ENCODE results near the gene RNF180.
A peak's percentile ranks its signal among the peaks of the same experiment; 100 is the strongest.

Gene RNF180

GRCh38 chr5:64165500-64166200 is at the start of gene RNF180:
Gene RNF180, plus strand, starts transcription at chr5:64165843. Its CDS starts 34,965 bp downstream, at chr5:64200808.
- DNase-seq (ENCODE audit: low read depth) = no peak

GRCh38 chr5:64125521-64125920 is 40.1 kb upstream of the RNF180 start:
- no peak for DNase-seq (ENCODE audit: low read depth)

GRCh38 chr5:64126202-64126741 is 39.4 kb upstream of the RNF180 start:
- DNase-seq (ENCODE audit: low read depth) = no peak

GRCh38 chr5:64140018-64140417 is 25.6 kb upstream of the RNF180 start:
- no peak for DNase-seq (ENCODE audit: low read depth)

DNA sequence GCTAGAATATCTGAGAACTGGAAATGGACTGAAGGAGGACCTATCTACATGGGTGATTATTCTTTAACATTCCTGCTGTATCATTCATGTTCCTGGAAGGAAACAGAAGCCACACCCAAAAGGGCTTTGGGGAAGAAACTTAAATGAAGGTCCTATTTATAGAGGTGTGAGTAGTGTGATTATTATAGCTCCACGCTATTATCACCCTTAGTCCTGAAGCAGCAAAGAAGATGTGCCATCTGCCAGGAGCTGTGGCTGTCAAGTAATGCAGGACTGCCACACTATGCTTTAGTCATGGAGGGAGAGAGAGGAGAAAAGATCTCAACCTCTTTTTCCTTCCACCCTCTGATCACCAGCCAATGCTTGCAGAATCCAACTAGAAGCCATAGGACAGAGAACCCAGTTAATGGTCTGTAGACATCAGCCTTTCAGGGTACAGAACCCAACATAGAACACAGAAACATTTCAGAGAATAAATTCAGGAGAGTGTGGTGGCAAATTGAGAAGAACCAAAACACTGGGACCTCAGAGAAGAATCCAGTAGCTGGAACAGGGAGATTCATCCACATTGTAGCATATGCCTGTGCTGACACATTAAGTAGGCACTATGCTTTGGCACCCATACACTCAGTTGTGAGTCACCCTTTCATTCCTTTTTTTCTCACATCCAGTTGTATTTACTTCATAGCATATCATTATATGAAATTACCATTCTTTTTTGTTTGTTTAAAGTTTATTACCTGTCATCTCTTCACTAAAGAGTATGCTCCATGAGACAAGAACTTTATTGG is 21.0 kb upstream of the RNF180 start:
- peak; percentile 61 for DNase-seq (ENCODE audit: low read depth)

DNA sequence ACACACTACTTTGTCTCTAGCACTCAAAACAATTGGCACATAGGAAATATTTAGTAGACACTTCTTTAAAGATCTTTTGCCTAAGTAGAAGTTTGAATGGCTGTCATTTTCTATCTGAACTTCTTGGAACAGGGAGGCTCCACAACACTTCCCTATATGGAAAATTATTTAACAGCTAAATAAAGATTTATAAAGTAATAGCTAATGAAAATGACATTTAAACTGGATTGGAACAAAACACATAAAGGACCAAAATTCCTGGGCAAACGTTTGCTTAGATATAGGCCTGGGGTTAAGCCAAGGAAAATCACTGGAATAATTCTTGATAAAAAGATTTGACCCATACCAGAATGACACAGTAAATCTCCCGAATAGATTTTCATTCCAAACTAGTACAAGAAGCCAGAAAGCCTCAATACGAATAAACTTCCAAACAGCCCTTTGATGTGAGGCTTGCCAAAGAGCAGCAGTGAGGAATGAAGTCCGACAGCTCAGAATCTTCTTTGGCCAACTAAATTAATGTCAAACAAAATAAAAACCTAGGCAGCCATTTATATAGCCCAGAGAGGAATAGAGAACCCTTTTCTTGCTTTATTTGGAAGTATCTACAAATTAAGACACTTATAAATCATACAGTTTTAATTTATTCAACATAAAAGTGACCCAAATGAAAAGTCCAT is 20.3 kb upstream of the RNF180 start:
- no peak for DNase-seq (ENCODE audit: low read depth)

GRCh38 chr5:64147379-64147778 is 18.3 kb upstream of the RNF180 start:
- no peak for DNase-seq (ENCODE audit: low read depth)

- no peak for DNase-seq (ENCODE audit: low read depth)
Observed at GRCh38 chr5:64147849-64148441, 17.7 kb upstream of the RNF180 start.

DNA sequence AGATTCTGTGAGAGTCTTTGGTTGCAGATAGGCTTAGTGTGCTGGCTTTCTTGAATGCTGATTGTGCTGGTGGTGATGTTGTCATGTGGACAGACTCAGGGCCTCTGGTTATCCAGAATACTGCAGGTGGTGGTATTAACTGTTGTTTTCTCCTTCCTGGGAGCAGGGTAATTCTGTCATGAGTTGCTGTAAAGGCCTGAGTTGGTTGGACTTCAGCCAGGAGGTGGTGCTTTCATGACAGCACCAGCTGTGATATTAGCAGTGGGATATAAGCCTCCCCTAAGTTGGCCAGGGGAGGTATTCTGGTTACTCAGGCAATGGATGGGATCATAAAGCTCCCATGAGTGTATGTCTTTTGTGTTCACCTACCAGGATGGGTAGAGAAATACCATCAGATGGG is 16.4 kb upstream of the RNF180 start:
- no peak for DNase-seq (ENCODE audit: low read depth)

GRCh38 chr5:64149857-64150521 is 15.7 kb upstream of the RNF180 start:
- DNase-seq (ENCODE audit: low read depth) = no peak

DNA sequence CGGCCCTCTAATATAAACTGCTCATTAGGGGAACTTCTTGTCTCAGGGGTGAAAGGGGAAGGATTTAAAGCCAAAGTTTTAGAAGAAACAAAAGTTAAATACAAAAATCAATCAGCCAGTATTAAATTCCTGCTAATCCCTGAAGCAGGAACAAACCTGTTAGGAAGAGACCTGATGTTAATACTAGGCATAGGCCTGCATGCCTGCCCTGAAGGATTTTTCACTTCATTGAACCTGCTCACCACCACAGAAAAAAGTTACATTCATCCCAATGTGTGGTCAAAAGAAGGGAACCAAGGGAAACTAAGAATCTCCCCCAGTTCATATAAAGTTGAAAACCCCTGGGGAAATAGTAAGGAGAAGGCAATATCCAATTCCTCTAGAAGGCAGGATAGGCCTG is 9.4 kb upstream of the RNF180 start:
- no peak for DNase-seq (ENCODE audit: low read depth)

DNA sequence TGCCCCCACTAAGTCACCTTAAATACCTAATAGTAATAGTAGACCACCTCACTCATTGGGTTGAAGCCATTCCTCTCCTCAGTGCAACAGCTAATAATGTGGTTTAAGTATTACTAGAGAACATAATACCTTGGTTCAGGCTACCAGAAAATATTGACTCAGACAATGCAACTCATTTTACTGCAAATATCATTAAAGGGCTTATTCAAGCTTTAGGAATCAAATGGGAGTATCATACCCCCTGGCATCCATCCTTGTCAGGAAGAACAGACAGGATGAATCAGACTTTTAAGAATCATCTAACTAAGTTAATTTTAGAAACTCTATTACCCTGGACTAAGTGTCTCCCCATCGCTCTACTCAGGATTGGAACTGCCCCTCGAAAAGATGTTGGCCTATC is 6.8 kb upstream of the RNF180 start:
- DNase-seq (ENCODE audit: low read depth) = no peak

GRCh38 chr5:64160201-64160600 is 5.4 kb upstream of the RNF180 start:
- DNase-seq (ENCODE audit: low read depth) = no peak

GRCh38 chr5:64161420-64161819 is 4.2 kb upstream of the RNF180 start:
- DNase-seq (ENCODE audit: low read depth) = no peak

DNA sequence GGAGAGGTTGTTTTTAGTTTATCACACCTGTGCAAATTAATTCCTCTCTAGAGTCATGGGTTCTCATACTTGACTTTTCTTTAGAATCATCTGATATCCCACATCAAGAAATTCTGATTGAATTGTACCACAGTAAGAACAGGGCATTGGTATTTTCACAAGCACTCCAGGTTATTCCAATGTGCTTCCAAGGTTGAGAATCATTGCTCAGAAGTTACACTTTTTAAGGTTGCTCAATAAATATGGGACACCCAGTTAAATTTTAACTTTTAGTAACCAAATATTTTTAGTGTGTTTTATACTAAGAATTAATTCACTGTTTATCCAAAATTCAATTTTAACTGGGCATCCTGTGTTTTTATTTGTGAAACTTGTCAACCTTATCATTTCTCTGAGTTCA is 2.5 kb upstream of the RNF180 start:
- DNase-seq (ENCODE audit: low read depth) = no peak

- no peak for DNase-seq (ENCODE audit: low read depth)
Observed at GRCh38 chr5:64163746-64164145, 1.9 kb upstream of the RNF180 start.

GRCh38 chr5:64164166-64164565 is 1.5 kb upstream of the RNF180 start:
- no peak for DNase-seq (ENCODE audit: low read depth)

DNA sequence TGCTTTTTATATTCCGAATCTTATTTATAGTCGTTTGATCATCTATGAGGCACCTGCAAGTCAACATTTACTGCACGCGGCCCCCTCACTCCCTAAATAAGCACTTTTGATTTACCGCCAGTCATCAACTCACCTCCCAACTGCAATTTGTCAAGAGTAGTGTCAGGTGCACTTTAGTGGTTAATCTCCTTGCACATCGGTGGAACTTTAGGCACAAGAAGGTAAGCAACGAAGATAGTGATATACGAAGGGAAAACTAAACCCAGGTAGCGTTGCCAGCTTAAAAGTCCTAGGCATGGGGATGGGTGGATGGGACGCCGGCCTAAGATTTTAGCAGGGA is 513 bp upstream of the RNF180 start:
- DNase-seq (ENCODE audit: low read depth) = no peak

DNA sequence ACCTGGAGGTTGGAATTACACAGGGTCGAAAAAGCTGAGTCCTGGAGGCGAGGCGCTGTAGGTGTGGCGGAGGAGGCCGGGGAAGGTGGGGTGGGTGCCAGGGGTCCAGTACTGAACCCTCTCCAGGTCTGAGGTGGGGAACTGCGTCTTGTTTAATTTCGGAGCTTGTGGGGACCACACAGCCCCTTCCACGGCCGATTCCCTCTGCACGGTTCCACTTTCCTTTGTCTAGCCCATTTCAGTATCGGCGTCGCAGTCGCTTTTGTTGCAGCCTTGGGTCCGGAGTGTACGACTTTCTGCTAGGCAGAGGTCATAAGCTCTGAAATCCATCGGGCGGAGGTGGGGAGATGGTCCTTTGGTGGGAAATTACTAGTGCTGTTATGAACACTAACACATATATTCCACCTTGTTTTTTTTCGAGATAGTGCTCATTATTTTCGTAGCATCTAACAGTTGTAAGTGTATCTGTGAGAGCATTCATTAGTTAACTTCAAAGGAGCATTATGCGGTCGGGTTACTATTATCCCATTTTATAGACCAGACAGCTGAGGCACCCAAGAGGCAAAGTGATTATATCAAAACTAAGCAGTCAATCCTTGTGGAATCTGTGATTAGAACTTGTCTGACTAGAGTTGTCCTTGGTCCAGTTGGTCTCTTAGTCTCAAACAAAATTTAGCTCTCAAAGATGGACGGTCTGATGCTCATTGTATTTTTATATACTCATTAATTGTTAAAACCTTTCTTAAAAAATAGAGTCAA is 737 bp downstream of the RNF180 start:
- DNase-seq (ENCODE audit: low read depth) = no peak

- DNase-seq (ENCODE audit: low read depth) = no peak
Observed at GRCh38 chr5:64176301-64176700, 10.7 kb downstream of the RNF180 start.

- peak; percentile 17 for DNase-seq (ENCODE audit: low read depth)
Observed at GRCh38 chr5:64180661-64181343, 15.2 kb downstream of the RNF180 start.
